Fibroblast of pulmonary artery (primary cell): ENCODE measurements around the gene SLC22A14.

Experiments
- DNase-seq: peaks from one replicate; pipeline ENCODE4 v3.0.0-alpha.2; 2010; ENCODE audit warnings: low read depth
- H3K4me3 ChIP-seq: replicated peaks from 2 replicates; pipeline ENCODE4 v1.5.1; 2011; ENCODE audit warnings: low read depth, mild to moderate bottlenecking, control low read depth, low read length, moderate library complexity
- CTCF ChIP-seq: IDR thresholded peaks from 2 replicates; pipeline ENCODE4 v1.5.1; 2011; ENCODE audit warnings: mild to moderate bottlenecking, control low read depth, low read length, inconsistent platforms; ENCODE audit errors: missing control alignments

Gene SLC22A14

GRCh38 chr3:38313263-38313662, 31.2 kb downstream of the SLC22A14 start:
- no peak overlapping the region for H3K4me3 ChIP-seq
- DNase-seq: no peak
- no peak for TF ChIP-seq CTCF

- H3K4me3 ChIP-seq: no peak overlapping the region
- no peak for TF ChIP-seq CTCF
- DNase-seq: no peak
Measured at GRCh38 chr3:38313695-38314094, 31.6 kb downstream of the SLC22A14 start.

- H3K4me3 ChIP-seq: no peak overlapping the region
- no peak for DNase-seq
- no peak for TF ChIP-seq CTCF
Measured at GRCh38 chr3:38314112-38314763, 32.1 kb downstream of the SLC22A14 start.

GRCh38 chr3:38314764-38315487, 32.8 kb downstream of the SLC22A14 start:
- TF ChIP-seq CTCF: no peak
- DNase-seq: no peak
- no peak overlapping the region for H3K4me3 ChIP-seq

GRCh38 chr3:38315488-38316230, 33.6 kb downstream of the SLC22A14 start:
- no peak overlapping the region for H3K4me3 ChIP-seq
- DNase-seq: no peak
- no peak for TF ChIP-seq CTCF

- no peak overlapping the region for H3K4me3 ChIP-seq
- DNase-seq: no peak
- TF ChIP-seq CTCF: no peak
Measured at GRCh38 chr3:38316356-38317191, 34.5 kb downstream of the SLC22A14 start.
